Measurements from ENCODE around the gene PILRA. TPM values are rescaled to one million over a fixed set of nuclear protein-coding genes. Genes with fewer than 3 reads are reported as not detected.
A peak's percentile ranks its signal among the peaks of the same experiment; 100 is the strongest.

Gene PILRA
- total RNA-seq, 2 donors from 2014 or later: 5.0 to 8.5 TPM

DNA sequence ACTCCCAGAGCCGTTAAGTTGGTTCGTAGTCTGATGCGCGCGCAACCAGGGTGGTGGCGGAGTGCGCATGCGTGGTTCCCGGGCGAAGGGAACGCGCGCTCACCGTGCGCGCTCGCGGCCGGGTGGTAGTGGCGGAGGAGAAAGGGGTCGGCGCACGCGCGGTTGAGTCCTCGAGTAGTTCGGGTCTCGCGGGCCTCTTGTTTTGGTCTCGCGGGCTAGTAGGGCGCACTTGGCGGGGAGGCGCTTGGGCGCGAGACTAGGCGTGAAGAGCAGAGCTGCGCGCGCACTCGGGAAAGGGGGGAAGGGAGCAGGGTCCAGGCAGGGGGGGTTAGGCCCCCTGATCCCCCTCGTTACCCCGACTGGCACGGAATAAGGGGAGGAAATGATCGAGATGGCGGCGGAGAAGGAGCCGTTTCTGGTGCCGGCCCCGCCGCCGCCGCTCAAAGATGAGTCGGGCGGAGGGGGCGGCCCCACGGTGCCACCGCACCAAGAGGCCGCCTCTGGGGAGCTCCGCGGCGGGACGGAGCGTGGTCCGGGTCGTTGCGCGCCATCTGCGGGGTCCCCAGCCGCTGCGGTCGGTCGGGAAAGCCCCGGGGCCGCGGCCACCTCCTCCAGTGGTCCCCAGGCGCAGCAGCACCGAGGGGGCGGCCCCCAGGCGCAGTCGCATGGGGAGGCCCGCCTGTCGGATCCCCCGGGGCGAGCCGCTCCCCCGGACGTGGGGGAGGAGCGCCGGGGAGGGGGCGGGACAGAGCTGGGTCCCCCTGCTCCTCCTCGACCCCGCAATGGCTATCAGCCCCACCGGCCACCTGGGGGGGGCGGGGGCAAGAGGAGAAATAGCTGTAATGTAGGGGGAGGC is 56.6 kb downstream of the PILRA start, which contains the start of gene MEPCE:
Gene MEPCE, plus strand, starts transcription at position 195 of the 856 bp plus-strand sequence. Its CDS starts 188 bp downstream, at position 383.
- Histone ChIP-seq H3K36me3 (peaks cover 20% of the 10 kb centered on the region), H3K4me1 (ENCODE audit: control insufficient read depth in 1 of 2, low read depth in 2 of 2) (peaks cover 19 to 43% of the 10 kb centered on the region in 2 donors), H3K9me3 (no peaks in the 10 kb centered on the region), H3K4me3 (peak within 1 kb of the TSS; percentile 81), H3K27ac (peak within 1 kb of the TSS; percentile 99), H3K27me3 (replicated peaks; ENCODE audit: insufficient read depth) (no peaks in the 10 kb centered on the region)
- TF ChIP-seq, protein P1, sequence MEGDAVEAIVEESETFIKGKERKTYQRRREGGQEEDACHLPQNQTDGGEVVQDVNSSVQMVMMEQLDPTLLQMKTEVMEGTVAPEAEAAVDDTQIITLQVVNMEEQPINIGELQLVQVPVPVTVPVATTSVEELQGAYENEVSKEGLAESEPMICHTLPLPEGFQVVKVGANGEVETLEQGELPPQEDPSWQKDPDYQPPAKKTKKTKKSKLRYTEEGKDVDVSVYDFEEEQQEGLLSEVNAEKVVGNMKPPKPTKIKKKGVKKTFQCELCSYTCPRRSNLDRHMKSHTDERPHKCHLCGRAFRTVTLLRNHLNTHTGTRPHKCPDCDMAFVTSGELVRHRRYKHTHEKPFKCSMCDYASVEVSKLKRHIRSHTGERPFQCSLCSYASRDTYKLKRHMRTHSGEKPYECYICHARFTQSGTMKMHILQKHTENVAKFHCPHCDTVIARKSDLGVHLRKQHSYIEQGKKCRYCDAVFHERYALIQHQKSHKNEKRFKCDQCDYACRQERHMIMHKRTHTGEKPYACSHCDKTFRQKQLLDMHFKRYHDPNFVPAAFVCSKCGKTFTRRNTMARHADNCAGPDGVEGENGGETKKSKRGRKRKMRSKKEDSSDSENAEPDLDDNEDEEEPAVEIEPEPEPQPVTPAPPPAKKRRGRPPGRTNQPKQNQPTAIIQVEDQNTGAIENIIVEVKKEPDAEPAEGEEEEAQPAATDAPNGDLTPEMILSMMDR (IDR thresholded peaks at IDR 0.05): no peak
- ATAC-seq (ENCODE audit: insufficient number of reproducible peaks, low FRiP score, low read depth) (peak; percentile 70), DNase-seq (ENCODE audit: low spot score) (peak; percentile 92)

DNA sequence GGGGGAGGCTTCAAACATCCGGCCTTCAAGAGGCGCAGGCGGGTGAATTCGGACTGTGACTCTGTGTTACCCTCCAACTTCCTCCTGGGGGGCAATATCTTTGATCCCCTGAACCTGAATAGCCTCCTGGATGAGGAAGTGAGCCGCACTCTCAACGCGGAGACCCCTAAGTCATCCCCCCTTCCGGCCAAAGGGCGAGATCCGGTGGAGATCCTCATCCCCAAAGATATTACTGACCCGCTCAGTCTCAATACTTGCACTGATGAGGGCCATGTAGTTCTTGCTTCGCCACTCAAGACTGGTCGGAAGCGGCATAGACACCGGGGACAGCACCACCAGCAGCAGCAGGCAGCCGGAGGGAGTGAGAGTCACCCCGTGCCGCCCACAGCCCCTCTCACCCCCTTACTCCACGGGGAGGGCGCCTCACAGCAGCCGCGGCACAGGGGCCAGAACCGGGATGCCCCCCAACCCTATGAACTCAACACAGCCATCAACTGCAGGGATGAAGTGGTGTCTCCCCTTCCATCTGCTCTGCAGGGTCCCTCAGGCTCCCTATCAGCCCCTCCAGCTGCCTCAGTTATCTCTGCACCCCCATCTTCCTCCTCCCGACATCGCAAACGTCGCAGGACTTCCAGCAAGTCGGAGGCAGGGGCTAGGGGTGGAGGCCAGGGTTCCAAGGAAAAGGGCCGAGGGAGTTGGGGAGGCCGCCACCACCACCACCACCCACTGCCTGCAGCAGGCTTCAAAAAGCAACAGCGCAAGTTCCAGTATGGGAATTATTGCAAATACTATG is 57.4 kb downstream of the PILRA start:
- no peak for ATAC-seq (ENCODE audit: insufficient number of reproducible peaks, low FRiP score, low read depth)
- H3K27me3 ChIP-seq (replicated peaks; ENCODE audit: insufficient read depth): no peaks in the 10 kb centered on the region
- peaks cover 24 to 50% of the 10 kb centered on the region in 2 donors for H3K4me1 ChIP-seq (ENCODE audit: control insufficient read depth in 1 of 2, low read depth in 2 of 2)
- H3K4me3 ChIP-seq: peak overlapping the region; percentile 81
- TF ChIP-seq, protein P1 (IDR thresholded peaks at IDR 0.05): no peak
- peaks cover 20% of the 10 kb centered on the region for H3K36me3 ChIP-seq
- peak overlapping the region; percentile 99 for H3K27ac ChIP-seq
- no peaks in the 10 kb centered on the region for H3K9me3 ChIP-seq
- DNase-seq (ENCODE audit: low spot score): no peak

DNA sequence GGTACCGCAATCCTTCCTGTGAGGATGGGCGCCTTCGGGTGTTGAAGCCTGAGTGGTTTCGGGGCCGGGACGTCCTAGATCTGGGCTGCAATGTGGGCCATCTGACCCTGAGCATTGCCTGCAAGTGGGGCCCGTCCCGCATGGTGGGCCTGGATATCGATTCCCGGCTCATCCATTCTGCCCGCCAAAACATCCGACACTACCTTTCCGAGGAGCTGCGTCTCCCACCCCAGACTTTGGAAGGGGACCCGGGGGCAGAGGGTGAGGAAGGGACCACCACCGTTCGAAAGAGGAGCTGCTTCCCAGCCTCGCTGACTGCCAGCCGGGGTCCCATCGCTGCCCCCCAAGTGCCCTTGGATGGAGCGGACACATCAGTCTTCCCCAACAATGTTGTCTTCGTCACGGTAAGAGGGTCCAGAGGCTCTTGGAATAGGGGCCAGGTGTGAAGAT is 58.0 kb downstream of the PILRA start:
- no peaks in the 10 kb centered on the region for H3K27me3 ChIP-seq (replicated peaks; ENCODE audit: insufficient read depth)
- H3K36me3 ChIP-seq: peaks cover 20% of the 10 kb centered on the region
- peak overlapping the region; percentile 81 for H3K4me3 ChIP-seq
- peaks cover 24 to 50% of the 10 kb centered on the region in 2 donors for H3K4me1 ChIP-seq (ENCODE audit: control insufficient read depth in 1 of 2, low read depth in 2 of 2)
- no peak overlapping the region for H3K27ac ChIP-seq
- no peak for ATAC-seq (ENCODE audit: insufficient number of reproducible peaks, low FRiP score, low read depth)
- DNase-seq (ENCODE audit: low spot score): no peak
- TF ChIP-seq, protein P1 (IDR thresholded peaks at IDR 0.05): no peak
- no peaks in the 10 kb centered on the region for H3K9me3 ChIP-seq

DNA sequence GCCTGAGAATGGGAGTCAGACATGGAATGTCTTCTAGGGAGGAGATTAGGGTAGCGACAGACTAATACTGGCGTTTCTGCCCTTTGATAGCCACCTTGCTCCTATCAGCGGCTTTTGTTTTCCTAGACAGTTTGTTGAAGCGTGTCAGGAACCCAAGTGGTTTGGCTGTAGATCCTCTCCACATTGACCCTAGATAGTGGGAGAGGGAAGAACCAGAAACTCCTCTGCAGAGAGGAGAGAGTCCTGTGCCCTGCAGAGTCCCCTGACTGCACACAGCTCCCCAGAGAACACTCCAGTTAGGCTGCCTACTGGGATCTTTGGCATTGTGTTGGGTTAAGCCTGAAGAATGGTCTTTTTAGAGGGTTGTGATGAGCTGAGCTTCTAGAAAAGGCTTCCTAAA is 58.8 kb downstream of the PILRA start:
- no peak overlapping the region for H3K4me3 ChIP-seq
- TF ChIP-seq, protein P1 (IDR thresholded peaks at IDR 0.05): no peak
- no peaks in the 10 kb centered on the region for H3K9me3 ChIP-seq
- no peaks in the 10 kb centered on the region for H3K27me3 ChIP-seq (replicated peaks; ENCODE audit: insufficient read depth)
- DNase-seq (ENCODE audit: low spot score) (no peak), ATAC-seq (ENCODE audit: insufficient number of reproducible peaks, low FRiP score, low read depth) (no peak)
- H3K36me3 ChIP-seq: peaks cover 20% of the 10 kb centered on the region
- peaks cover 24 to 50% of the 10 kb centered on the region in 2 donors for H3K4me1 ChIP-seq (ENCODE audit: control insufficient read depth in 1 of 2, low read depth in 2 of 2)
- H3K27ac ChIP-seq: no peak overlapping the region

All from thoracic aorta (tissue), 2 donors.